HG03432 (cell line): Measurements from ENCODE around the gene ANKRD11.
A peak's percentile ranks its signal among the peaks of the same experiment; 100 is the strongest.
"Not testable (repeated sequence)": the region's sequence is repeated elsewhere in the genome, so short reads cannot be mapped to it uniquely, and the experiment has no call there.

Experiments
- ATAC-seq: cut with Tn5 transposase; IDR thresholded peaks from one replicate; pipeline ENCODE4 v1.9.1; 2021; ENCODE audit warnings: mild to moderate bottlenecking, moderate library complexity; ENCODE audit not compliant: unreplicated experiment

Gene ANKRD11

GRCh38 chr16:89248196-89248982, 242.0 kb downstream of the ANKRD11 start:
- no peak for ATAC-seq

GRCh38 chr16:89247734-89248075, 242.7 kb downstream of the ANKRD11 start:
- ATAC-seq = peak; percentile 38

- ATAC-seq = peak; percentile 69
Observed at GRCh38 chr16:89246903-89247733, 243.2 kb downstream of the ANKRD11 start.

GRCh38 chr16:89246383-89246902, 243.9 kb downstream of the ANKRD11 start:
- no peak for ATAC-seq

DNA sequence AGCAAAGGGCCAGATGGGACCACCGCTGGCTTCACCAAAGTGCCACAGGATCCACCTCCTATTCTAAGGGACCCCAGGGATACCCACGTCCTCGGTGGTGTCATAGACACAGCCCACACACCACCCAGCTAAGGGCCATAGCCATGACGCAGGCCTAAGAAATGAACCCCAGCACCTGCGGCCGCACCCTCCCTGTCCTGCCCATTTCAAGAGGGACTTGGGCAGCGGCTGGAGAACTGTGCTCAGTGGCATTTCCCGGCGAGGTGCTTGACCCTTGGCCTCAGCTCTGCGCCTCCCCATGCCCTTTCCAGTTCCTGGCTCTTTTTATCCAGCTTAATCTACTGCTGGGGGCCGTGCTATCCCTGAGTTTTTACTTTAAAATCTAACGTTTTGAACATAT, 245.6 kb downstream of the ANKRD11 start:
- no peak for ATAC-seq

GRCh38 chr16:89244264-89244663, 246.1 kb downstream of the ANKRD11 start:
- not testable (repeated sequence) for ATAC-seq

DNA sequence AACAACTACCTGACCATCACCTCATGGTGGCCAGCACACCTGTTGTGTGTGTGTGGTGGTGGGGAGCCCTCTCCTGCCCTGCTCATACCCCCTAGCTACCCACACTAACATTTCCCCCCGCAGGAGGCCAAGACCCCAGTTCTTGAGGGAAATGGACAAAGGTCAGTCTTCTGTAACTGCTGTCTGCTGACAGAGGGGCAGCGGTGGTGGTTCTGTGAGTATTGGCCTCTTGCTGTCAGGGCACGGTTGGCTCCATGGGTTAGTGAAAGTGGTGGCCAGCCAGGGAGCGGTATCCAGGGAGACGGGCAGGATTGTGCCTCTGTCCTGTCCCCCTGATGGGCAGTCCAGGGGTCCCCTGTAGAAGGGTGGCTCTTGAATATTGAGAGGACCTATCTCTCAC, 246.7 kb downstream of the ANKRD11 start:
- ATAC-seq = no peak

- ATAC-seq = no peak
Observed at GRCh38 chr16:89242795-89243200, 247.6 kb downstream of the ANKRD11 start.

GRCh38 chr16:89241187-89242007, 249.0 kb downstream of the ANKRD11 start:
- peak; percentile 60 for ATAC-seq

- ATAC-seq = no peak
Observed at GRCh38 chr16:89237733-89238132, 252.6 kb downstream of the ANKRD11 start.

- no peak for ATAC-seq
Observed at GRCh38 chr16:89233678-89234490, 256.5 kb downstream of the ANKRD11 start.

GRCh38 chr16:89232107-89232506, 258.3 kb downstream of the ANKRD11 start:
- no peak for ATAC-seq

- no peak for ATAC-seq
Observed at GRCh38 chr16:89230255-89230654, 260.1 kb downstream of the ANKRD11 start.

DNA sequence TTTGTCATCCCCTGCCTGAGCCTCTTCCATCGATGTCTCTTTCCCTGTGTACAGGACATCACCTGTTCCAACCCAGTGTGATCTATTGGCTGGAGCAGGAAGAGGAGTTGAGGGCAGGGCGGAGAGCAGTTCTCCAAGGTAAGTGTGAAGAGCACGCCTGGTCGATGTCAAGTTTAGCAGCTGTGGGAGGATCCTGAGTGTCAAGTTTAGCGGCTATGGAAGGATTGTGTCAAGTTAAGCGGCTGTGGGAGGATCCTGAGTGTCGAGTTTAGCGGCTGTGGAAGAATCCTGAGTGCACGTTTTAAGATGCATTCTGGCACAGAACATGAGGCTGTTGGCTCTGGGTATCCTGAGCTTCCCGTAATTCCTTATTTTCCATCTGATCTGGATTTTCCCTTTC, 265.7 kb downstream of the ANKRD11 start:
- ATAC-seq = no peak

GRCh38 chr16:89222931-89223330, 267.4 kb downstream of the ANKRD11 start:
- no peak for ATAC-seq

GRCh38 chr16:89221604-89222003, 268.8 kb downstream of the ANKRD11 start:
- ATAC-seq = no peak

DNA sequence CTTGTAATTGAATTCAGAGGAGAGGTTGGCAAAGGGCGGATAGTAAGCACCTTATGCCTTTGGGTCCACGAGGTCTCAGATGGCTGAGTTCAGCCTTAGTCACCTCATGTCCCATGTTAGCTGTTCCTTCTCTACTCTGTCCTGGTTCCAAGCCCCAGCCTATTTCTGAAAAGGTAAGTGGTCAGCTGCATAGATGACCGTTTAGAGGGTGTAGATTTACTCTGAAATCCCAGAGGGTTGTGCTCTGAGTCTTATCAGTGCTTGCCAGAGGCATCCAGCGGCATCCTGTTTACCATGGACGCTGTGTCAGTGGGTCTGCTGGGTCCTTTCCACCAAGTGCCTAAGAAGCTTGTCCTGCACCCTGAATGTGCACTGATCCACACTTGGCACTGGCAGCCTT, 271.0 kb downstream of the ANKRD11 start:
- no peak for ATAC-seq
